Uterus (tissue), 4 donors: ENCODE results near the gene PCDHGA6. TPM values are rescaled to one million over a fixed set of nuclear protein-coding genes. Genes with fewer than 3 reads are reported as not detected.
"Not testable (repeated sequence)": the region's sequence is repeated elsewhere in the genome, so short reads cannot be mapped to it uniquely, and the experiment has no call there.

Experiments used
- DNase-seq, 2 donors: peaks; one replicate each; pipeline ENCODE4 v3.0.0-alpha.2; 2019 to 2020
- H3K27ac ChIP-seq, 2 donors: fragments of 200-600 bp; sonication (generic); 1 replicate in 1 of 2; 2 replicates in 1 of 2; pipeline ENCODE4 v1.5.1; 2016 to 2018
- H3K27me3 ChIP-seq, 2 donors: fragments of 200-600 bp; sonication (generic); one replicate each; pipeline ENCODE4 v1.5.1; 2018 to 2019; ENCODE audit warnings: control low read depth in 1 of 2
- H3K36me3 ChIP-seq, 2 donors: fragments of 200-600 bp; sonication (generic); one replicate each; pipeline ENCODE4 v1.5.1; 2019; ENCODE audit warnings: control low read depth in 1 of 2
- H3K4me1 ChIP-seq, 2 donors: fragments of 200-600 bp; sonication (generic); one replicate each; pipeline ENCODE4 v1.5.1; 2018 to 2019; ENCODE audit warnings: control low read depth in 1 of 2
- H3K4me3 ChIP-seq, 2 donors: fragments of 200-600 bp; sonication (generic); 1 replicate in 1 of 2; 2 replicates in 1 of 2; pipeline ENCODE4 v1.5.1; 2018 to 2019; ENCODE audit warnings: mild to moderate bottlenecking in 1 of 2
- H3K9me3 ChIP-seq, 2 donors: fragments of 200-600 bp; sonication (generic); one replicate each; pipeline ENCODE4 v1.5.1; 2019; ENCODE audit warnings: control low read depth in 1 of 2
- POLR2A ChIP-seq, 2 donors: fragments of 450-650 bp; IDR thresholded peaks; one replicate each; pipeline ENCODE4 v1.6.1; 2016; ENCODE audit warnings: antibody characterized with exemption in 2 of 2, mild to moderate bottlenecking in 1 of 2, moderate library complexity in 1 of 2
- intact Hi-C: fragments of 100-400 bp; cut with DNase I; formaldehyde crosslinking; loops from one replicate; pipeline ENCODE4 v1.15.1; 2023; ENCODE audit warnings: low total_unique reads
- total RNA-seq, 4 donors: library from RNA; depleted of rRNA in 3 of 4; stranded (reverse); fragments of >200 nt in 3 of 4; gene quantifications; one replicate each; pipeline versions ENCODE4 v1.1.0 to v1.2.4, GENCODE V29; 2014 to 2023
- TF ChIP-seq, protein P1 (sequence below), 4 experiments: fragments of 200-600 bp in 2 of 4; fragments of 450-650 bp in 2 of 4; sonication (generic) in 2 of 4; IDR thresholded peaks; one replicate each; pipeline ENCODE4 v1.5.1; 2016 to 2019; ENCODE audit warnings: antibody characterized with exemption in 4 of 4, mild to moderate bottlenecking in 2 of 4, moderate library complexity in 1 of 4
- donor health status: DM: yes; HTN: yes; CAD: no.

The PCDHGA6 gene
- total RNA-seq, 4 donors from 2014 or later: 4.4 to 16.6 (median 14.3) TPM

GRCh38 chr5:141417494-141418172, 43.9 kb downstream of the PCDHGA6 start, which contains the start of gene PCDHGB7:
Gene PCDHGB7, plus strand, starts transcription at chr5:141417677. Its CDS starts 183 bp downstream, at chr5:141417860.
- H3K36me3 ChIP-seq, H3K4me1 ChIP-seq, H3K27me3 ChIP-seq, intact Hi-C loops: not testable (repeated sequence)
- TF ChIP-seq, protein P1, sequence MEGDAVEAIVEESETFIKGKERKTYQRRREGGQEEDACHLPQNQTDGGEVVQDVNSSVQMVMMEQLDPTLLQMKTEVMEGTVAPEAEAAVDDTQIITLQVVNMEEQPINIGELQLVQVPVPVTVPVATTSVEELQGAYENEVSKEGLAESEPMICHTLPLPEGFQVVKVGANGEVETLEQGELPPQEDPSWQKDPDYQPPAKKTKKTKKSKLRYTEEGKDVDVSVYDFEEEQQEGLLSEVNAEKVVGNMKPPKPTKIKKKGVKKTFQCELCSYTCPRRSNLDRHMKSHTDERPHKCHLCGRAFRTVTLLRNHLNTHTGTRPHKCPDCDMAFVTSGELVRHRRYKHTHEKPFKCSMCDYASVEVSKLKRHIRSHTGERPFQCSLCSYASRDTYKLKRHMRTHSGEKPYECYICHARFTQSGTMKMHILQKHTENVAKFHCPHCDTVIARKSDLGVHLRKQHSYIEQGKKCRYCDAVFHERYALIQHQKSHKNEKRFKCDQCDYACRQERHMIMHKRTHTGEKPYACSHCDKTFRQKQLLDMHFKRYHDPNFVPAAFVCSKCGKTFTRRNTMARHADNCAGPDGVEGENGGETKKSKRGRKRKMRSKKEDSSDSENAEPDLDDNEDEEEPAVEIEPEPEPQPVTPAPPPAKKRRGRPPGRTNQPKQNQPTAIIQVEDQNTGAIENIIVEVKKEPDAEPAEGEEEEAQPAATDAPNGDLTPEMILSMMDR (IDR thresholded peaks at IDR 0.05): peak; percentile 30 to 59 (median 44)
- Histone ChIP-seq H3K4me3 (peak within 1 kb of the TSS; percentile 2 to 32), H3K27ac (peak within 1 kb of the TSS in 1 of 2 donors; percentile 44), H3K9me3 (peaks cover 6 to 97% of the 10 kb centered on the region in 2 donors)
- DNase-seq: peak; percentile 54 to 61

GRCh38 chr5:141419074-141419880, 45.6 kb downstream of the PCDHGA6 start:
- DNase-seq: no peak
- no peaks in the 10 kb centered on the region for H3K36me3 ChIP-seq
- H3K27me3 ChIP-seq: no peaks in the 10 kb centered on the region
- H3K4me3 ChIP-seq: no peak overlapping the region
- H3K9me3 ChIP-seq: peaks cover 0 to 96% of the 10 kb centered on the region in 2 donors
- no peak overlapping the region for H3K27ac ChIP-seq
- intact Hi-C loops: no loop called here
- TF ChIP-seq, protein P1 (IDR thresholded peaks at IDR 0.05): no peak
- TF ChIP-seq POLR2A (IDR thresholded peaks at IDR 0.05): no peak
- no peaks in the 10 kb centered on the region for H3K4me1 ChIP-seq

DNA sequence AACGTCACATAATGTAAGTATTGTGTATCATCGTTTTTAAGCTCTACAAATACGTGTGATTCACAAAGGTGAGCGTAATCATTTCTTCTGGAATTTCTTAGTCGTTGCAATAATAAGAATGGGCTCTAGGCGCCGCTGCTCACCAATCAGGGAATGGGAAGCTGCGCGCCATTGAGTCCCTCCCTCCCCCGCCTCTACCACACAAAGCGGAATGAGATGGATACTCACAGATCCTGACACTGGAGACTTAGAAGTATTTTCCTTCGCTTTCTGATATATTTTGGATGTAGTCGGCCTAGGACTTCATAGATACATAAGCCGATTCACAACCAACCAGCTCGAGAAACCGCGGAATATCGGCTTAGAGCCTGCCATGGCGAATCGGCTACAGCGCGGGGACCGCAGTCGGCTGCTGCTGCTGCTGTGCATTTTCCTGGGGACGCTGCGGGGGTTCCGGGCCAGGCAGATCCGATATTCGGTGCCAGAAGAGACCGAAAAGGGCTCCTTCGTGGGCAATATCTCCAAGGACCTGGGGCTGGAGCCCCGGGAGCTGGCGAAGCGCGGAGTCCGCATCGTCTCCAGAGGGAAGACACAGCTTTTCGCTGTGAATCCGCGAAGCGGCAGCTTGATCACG, 47.3 kb downstream of the PCDHGA6 start, which contains the start of gene PCDHGA11:
PCDHGA11 (plus strand) TSS at position 197 of the 634 bp plus-strand sequence; CDS start at position 374, 177 bp downstream.
- H3K9me3 ChIP-seq: peaks cover 0 to 98% of the 10 kb centered on the region in 2 donors
- no peak for DNase-seq
- H3K27me3 ChIP-seq: no peaks in the 10 kb centered on the region
- H3K4me1 ChIP-seq: no peaks in the 10 kb centered on the region
- intact Hi-C loops: no loop called here
- H3K27ac ChIP-seq: no peak within 1 kb of the TSS
- TF ChIP-seq, protein P1 (IDR thresholded peaks at IDR 0.05): no peak
- TF ChIP-seq POLR2A (IDR thresholded peaks at IDR 0.05): no peak
- H3K36me3 ChIP-seq: no peaks in the 10 kb centered on the region
- no peak within 1 kb of the TSS for H3K4me3 ChIP-seq

- Histone ChIP-seq H3K4me1 (no peaks in the 10 kb centered on the region), H3K27ac (no peak overlapping the region), H3K27me3 (no peaks in the 10 kb centered on the region), H3K4me3 (no peak overlapping the region), H3K9me3 (peaks cover 0 to 98% of the 10 kb centered on the region in 2 donors), H3K36me3 (no peaks in the 10 kb centered on the region)
- DNase-seq: no peak
- intact Hi-C loops: no loop called here
- TF ChIP-seq POLR2A (IDR thresholded peaks at IDR 0.05): no peak
- TF ChIP-seq, protein P1 (IDR thresholded peaks at IDR 0.05): no peak
Observed at GRCh38 chr5:141421489-141421855, 47.8 kb downstream of the PCDHGA6 start.
